Measurements from ENCODE around the gene KAZN. TPM values are rescaled to one million over a fixed set of nuclear protein-coding genes. Genes with fewer than 3 reads are reported as not detected.

The KAZN gene
- total and polyA plus RNA-seq, 2 experiments from 2014 or later = 7.9 to 15.6 TPM

DNA sequence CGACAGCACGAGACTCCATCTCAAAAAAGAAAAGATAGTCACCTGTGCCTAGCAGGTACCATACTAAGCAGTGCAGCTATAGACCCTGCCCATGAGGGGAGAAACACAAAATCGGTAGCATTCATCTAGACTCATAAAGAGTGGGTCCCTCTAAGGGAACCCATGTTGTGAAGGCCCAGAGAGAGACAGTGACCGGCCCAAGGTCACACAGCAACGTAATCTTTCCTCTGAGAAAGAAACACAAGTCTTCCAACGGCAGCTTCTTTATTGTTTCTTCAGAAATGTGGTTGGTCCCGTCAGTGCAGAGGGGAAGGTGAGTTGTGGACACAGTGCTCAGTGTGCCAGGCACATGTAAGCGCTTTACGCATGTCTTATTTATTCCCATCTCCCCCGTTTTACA lies 356.4 kb downstream of the KAZN start:
- H3K27me3 ChIP-seq = no peaks in the 10 kb centered on the region

GRCh38 chr1:14955402-14955801 lies 356.9 kb downstream of the KAZN start:
- no peaks in the 10 kb centered on the region for H3K27me3 ChIP-seq
- WGBS (ENCODE audit: low lambda C conversion rate, missing lambda C conversion rate) = 90% methylated on average over 5 of the region's 5 CpGs
- H3K36me3 ChIP-seq (replicated peaks; ENCODE audit: insufficient read depth, low read depth) = no peaks in the 10 kb centered on the region
- no peaks in the 10 kb centered on the region for H3K9me2 ChIP-seq (replicated peaks; ENCODE audit: insufficient read depth)
- no peak overlapping the region for H3K27ac ChIP-seq
- no peak overlapping the region for H3K4me2 ChIP-seq
- H3K9me3 ChIP-seq (ENCODE audit: low read depth) = no peaks in the 10 kb centered on the region
- DNase-seq (ENCODE audit: low spot score) = no peak
- H2AFZ ChIP-seq = no peak overlapping the region
- H3K79me2 ChIP-seq = peaks cover 4% of the 10 kb centered on the region
- H3K4me1 ChIP-seq (ENCODE audit: insufficient read depth) = peaks cover 5% of the 10 kb centered on the region
- no peaks in the 10 kb centered on the region for H4K20me1 ChIP-seq (ENCODE audit: insufficient read depth, poor library complexity, severe bottlenecking)
- H3K4me3 ChIP-seq = no peak overlapping the region
- TF ChIP-seq, protein P1, sequence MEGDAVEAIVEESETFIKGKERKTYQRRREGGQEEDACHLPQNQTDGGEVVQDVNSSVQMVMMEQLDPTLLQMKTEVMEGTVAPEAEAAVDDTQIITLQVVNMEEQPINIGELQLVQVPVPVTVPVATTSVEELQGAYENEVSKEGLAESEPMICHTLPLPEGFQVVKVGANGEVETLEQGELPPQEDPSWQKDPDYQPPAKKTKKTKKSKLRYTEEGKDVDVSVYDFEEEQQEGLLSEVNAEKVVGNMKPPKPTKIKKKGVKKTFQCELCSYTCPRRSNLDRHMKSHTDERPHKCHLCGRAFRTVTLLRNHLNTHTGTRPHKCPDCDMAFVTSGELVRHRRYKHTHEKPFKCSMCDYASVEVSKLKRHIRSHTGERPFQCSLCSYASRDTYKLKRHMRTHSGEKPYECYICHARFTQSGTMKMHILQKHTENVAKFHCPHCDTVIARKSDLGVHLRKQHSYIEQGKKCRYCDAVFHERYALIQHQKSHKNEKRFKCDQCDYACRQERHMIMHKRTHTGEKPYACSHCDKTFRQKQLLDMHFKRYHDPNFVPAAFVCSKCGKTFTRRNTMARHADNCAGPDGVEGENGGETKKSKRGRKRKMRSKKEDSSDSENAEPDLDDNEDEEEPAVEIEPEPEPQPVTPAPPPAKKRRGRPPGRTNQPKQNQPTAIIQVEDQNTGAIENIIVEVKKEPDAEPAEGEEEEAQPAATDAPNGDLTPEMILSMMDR (IDR thresholded peaks at IDR 0.05; ENCODE audit: poor library complexity) = no peak
- no peak for TF ChIP-seq EZH2phosphoT487 (IDR thresholded peaks at IDR 0.05; ENCODE audit: low read depth, severe bottlenecking, unreplicated experiment)
- no peak for TF ChIP-seq EZH2 (IDR thresholded peaks at IDR 0.05; ENCODE audit: borderline replicate concordance)

More for the DNA sequence above, 356.4 kb downstream of the KAZN start:
- Histone ChIP-seq H4K20me1 (ENCODE audit: insufficient read depth, poor library complexity, severe bottlenecking) (no peaks in the 10 kb centered on the region), H3K4me3 (no peak overlapping the region), H3K9me3 (ENCODE audit: low read depth) (no peaks in the 10 kb centered on the region), H3K4me1 (ENCODE audit: insufficient read depth) (peaks cover 7% of the 10 kb centered on the region), H3K9me2 (replicated peaks; ENCODE audit: insufficient read depth) (no peaks in the 10 kb centered on the region), H3K79me2 (peaks cover 5% of the 10 kb centered on the region), H3K4me2 (no peak overlapping the region), H3K36me3 (replicated peaks; ENCODE audit: insufficient read depth, low read depth) (no peaks in the 10 kb centered on the region), H2AFZ (no peak overlapping the region), H3K27ac (no peak overlapping the region)
- 95% methylated on average over 10 of the region's 10 CpGs for WGBS (ENCODE audit: low lambda C conversion rate, missing lambda C conversion rate)
- no peak for DNase-seq (ENCODE audit: low spot score)
- TF ChIP-seq EZH2phosphoT487 (IDR thresholded peaks at IDR 0.05; ENCODE audit: low read depth, severe bottlenecking, unreplicated experiment) (no peak), EZH2 (IDR thresholded peaks at IDR 0.05; ENCODE audit: borderline replicate concordance) (no peak)
- TF ChIP-seq, protein P1 (IDR thresholded peaks at IDR 0.05; ENCODE audit: poor library complexity) = no peak

DNA sequence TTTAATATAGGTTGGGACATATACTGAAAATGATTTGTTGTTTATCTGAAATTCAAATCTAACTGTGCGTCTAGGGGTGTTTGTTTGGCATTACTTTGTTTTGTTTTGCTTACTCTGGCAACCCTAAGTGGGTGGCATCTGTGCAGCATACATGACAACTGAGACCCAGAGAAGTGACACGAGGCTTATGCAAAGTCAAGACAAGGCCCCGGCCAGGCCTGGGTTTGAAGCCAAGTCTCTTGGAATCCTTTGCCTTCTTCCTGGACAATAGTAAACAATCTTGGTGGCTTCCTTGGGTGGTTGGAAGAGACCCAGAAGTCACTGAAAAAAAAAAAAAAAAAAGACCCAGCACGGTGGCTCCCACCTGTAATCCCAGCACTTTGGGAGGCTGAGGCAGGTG lies 357.5 kb downstream of the KAZN start:
- Histone ChIP-seq H3K4me3 (no peak overlapping the region), H3K79me2 (no peaks in the 10 kb centered on the region), H3K36me3 (replicated peaks; ENCODE audit: insufficient read depth, low read depth) (no peaks in the 10 kb centered on the region), H3K27ac (no peak overlapping the region), H3K4me1 (ENCODE audit: insufficient read depth) (no peaks in the 10 kb centered on the region), H4K20me1 (ENCODE audit: insufficient read depth, poor library complexity, severe bottlenecking) (no peaks in the 10 kb centered on the region), H3K9me3 (ENCODE audit: low read depth) (no peaks in the 10 kb centered on the region), H3K27me3 (no peaks in the 10 kb centered on the region), H3K4me2 (no peak overlapping the region), H3K9me2 (replicated peaks; ENCODE audit: insufficient read depth) (no peaks in the 10 kb centered on the region), H2AFZ (no peak overlapping the region)
- 59% methylated on average over 4 of the region's 4 CpGs for WGBS (ENCODE audit: low lambda C conversion rate, missing lambda C conversion rate)
- DNase-seq (ENCODE audit: low spot score) = no peak
- TF ChIP-seq EZH2 (IDR thresholded peaks at IDR 0.05; ENCODE audit: borderline replicate concordance) = no peak
- no peak for TF ChIP-seq EZH2phosphoT487 (IDR thresholded peaks at IDR 0.05; ENCODE audit: low read depth, severe bottlenecking, unreplicated experiment)
- TF ChIP-seq, protein P1 (IDR thresholded peaks at IDR 0.05; ENCODE audit: poor library complexity) = no peak
